ENCODE data around the gene ZNF674.

Gene ZNF674

GRCh38 chrX:46576458-46576857 lies 31.2 kb upstream of the ZNF674 start:
- no peaks in the 10 kb centered on the region for H3K36me3 ChIP-seq (ENCODE audit: control insufficient read depth in 1 of 2, insufficient read depth in 2 of 2, low read length in 2 of 2)
- no peaks in the 10 kb centered on the region for H3K27me3 ChIP-seq (ENCODE audit: low read depth, low read length)
- peak overlapping the region in 1 of 2 donors; percentile 57 for H3K4me3 ChIP-seq (ENCODE audit: low read depth in 1 of 2, low read length in 2 of 2)
- H3K9me3 ChIP-seq (ENCODE audit: control insufficient read depth in 1 of 2, low read length in 2 of 2): no peaks in the 10 kb centered on the region
- H3K27ac ChIP-seq (ENCODE audit: low read length): peak overlapping the region; percentile 16
- H3K4me1 ChIP-seq (ENCODE audit: control insufficient read depth in 1 of 2, insufficient read depth in 2 of 2, low read length in 2 of 2): no peaks in the 10 kb centered on the region

- Histone ChIP-seq H3K36me3 (ENCODE audit: control insufficient read depth in 1 of 2, insufficient read depth in 2 of 2, low read length in 2 of 2) (no peaks in the 10 kb centered on the region), H3K9me3 (ENCODE audit: control insufficient read depth in 1 of 2, low read length in 2 of 2) (no peaks in the 10 kb centered on the region), H3K4me1 (ENCODE audit: control insufficient read depth in 1 of 2, insufficient read depth in 2 of 2, low read length in 2 of 2) (no peaks in the 10 kb centered on the region), H3K27me3 (ENCODE audit: low read depth, low read length) (no peaks in the 10 kb centered on the region), H3K27ac (ENCODE audit: low read length) (peak overlapping the region; percentile 51), H3K4me3 (ENCODE audit: low read depth in 1 of 2, low read length in 2 of 2) (peak overlapping the region; percentile 57 to 73)
Measured at GRCh38 chrX:46575991-46576392, 30.8 kb upstream of the ZNF674 start.

- peak overlapping the region; percentile 57 to 73 for H3K4me3 ChIP-seq (ENCODE audit: low read depth in 1 of 2, low read length in 2 of 2)
- peak overlapping the region; percentile 51 for H3K27ac ChIP-seq (ENCODE audit: low read length)
- no peaks in the 10 kb centered on the region for H3K36me3 ChIP-seq (ENCODE audit: control insufficient read depth in 1 of 2, insufficient read depth in 2 of 2, low read length in 2 of 2)
- no peaks in the 10 kb centered on the region for H3K9me3 ChIP-seq (ENCODE audit: control insufficient read depth in 1 of 2, low read length in 2 of 2)
- no peaks in the 10 kb centered on the region for H3K27me3 ChIP-seq (ENCODE audit: low read depth, low read length)
- H3K4me1 ChIP-seq (ENCODE audit: control insufficient read depth in 1 of 2, insufficient read depth in 2 of 2, low read length in 2 of 2): no peaks in the 10 kb centered on the region
Measured at GRCh38 chrX:46575586-46575985, 30.4 kb upstream of the ZNF674 start.

- H3K4me3 ChIP-seq (ENCODE audit: low read depth in 1 of 2, low read length in 2 of 2): peak overlapping the region; percentile 57 to 73
- no peak overlapping the region for H3K27ac ChIP-seq (ENCODE audit: low read length)
- H3K27me3 ChIP-seq (ENCODE audit: low read depth, low read length): no peaks in the 10 kb centered on the region
Measured at GRCh38 chrX:46574774-46575381, 29.7 kb upstream of the ZNF674 start.

GRCh38 chrX:46573892-46574773 lies 28.9 kb upstream of the ZNF674 start:
- H3K4me1 ChIP-seq (ENCODE audit: control insufficient read depth in 1 of 2, insufficient read depth in 2 of 2, low read length in 2 of 2): no peaks in the 10 kb centered on the region
- H3K27ac ChIP-seq (ENCODE audit: low read length): no peak overlapping the region
- peak overlapping the region; percentile 37 to 73 for H3K4me3 ChIP-seq (ENCODE audit: low read depth in 1 of 2, low read length in 2 of 2)
- no peaks in the 10 kb centered on the region for H3K27me3 ChIP-seq (ENCODE audit: low read depth, low read length)
- no peaks in the 10 kb centered on the region for H3K9me3 ChIP-seq (ENCODE audit: control insufficient read depth in 1 of 2, low read length in 2 of 2)
- no peaks in the 10 kb centered on the region for H3K36me3 ChIP-seq (ENCODE audit: control insufficient read depth in 1 of 2, insufficient read depth in 2 of 2, low read length in 2 of 2)

More at GRCh38 chrX:46574774-46575381, 29.7 kb upstream of the ZNF674 start:
- Histone ChIP-seq H3K4me1 (ENCODE audit: control insufficient read depth in 1 of 2, insufficient read depth in 2 of 2, low read length in 2 of 2) (no peaks in the 10 kb centered on the region), H3K9me3 (ENCODE audit: control insufficient read depth in 1 of 2, low read length in 2 of 2) (no peaks in the 10 kb centered on the region), H3K36me3 (ENCODE audit: control insufficient read depth in 1 of 2, insufficient read depth in 2 of 2, low read length in 2 of 2) (no peaks in the 10 kb centered on the region)

- H3K4me3 ChIP-seq (ENCODE audit: low read depth in 1 of 2, low read length in 2 of 2): peak within 1 kb of the TSS; percentile 44 to 73
- H3K4me1 ChIP-seq (ENCODE audit: control insufficient read depth in 1 of 2, insufficient read depth in 2 of 2, low read length in 2 of 2): no peaks in the 10 kb centered on the region
- H3K27me3 ChIP-seq (ENCODE audit: low read depth, low read length): no peaks in the 10 kb centered on the region
- peak within 1 kb of the TSS; percentile 8 for H3K27ac ChIP-seq (ENCODE audit: low read length)
- no peaks in the 10 kb centered on the region for H3K36me3 ChIP-seq (ENCODE audit: control insufficient read depth in 1 of 2, insufficient read depth in 2 of 2, low read length in 2 of 2)
- no peaks in the 10 kb centered on the region for H3K9me3 ChIP-seq (ENCODE audit: control insufficient read depth in 1 of 2, low read length in 2 of 2)
Measured at GRCh38 chrX:46573331-46573891, 28.2 kb upstream of the ZNF674 start, which contains the start of gene CHST7. CHST7 (plus strand) TSS chrX:46573765; CDS start chrX:46573932, 167 bp downstream.

GRCh38 chrX:46572340-46572936 lies 27.2 kb upstream of the ZNF674 start:
- H3K4me1 ChIP-seq (ENCODE audit: control insufficient read depth in 1 of 2, insufficient read depth in 2 of 2, low read length in 2 of 2): no peaks in the 10 kb centered on the region
- H3K9me3 ChIP-seq (ENCODE audit: control insufficient read depth in 1 of 2, low read length in 2 of 2): no peaks in the 10 kb centered on the region
- no peak overlapping the region for H3K4me3 ChIP-seq (ENCODE audit: low read depth in 1 of 2, low read length in 2 of 2)
- H3K27ac ChIP-seq (ENCODE audit: low read length): no peak overlapping the region
- no peaks in the 10 kb centered on the region for H3K36me3 ChIP-seq (ENCODE audit: control insufficient read depth in 1 of 2, insufficient read depth in 2 of 2, low read length in 2 of 2)
- H3K27me3 ChIP-seq (ENCODE audit: low read depth, low read length): no peaks in the 10 kb centered on the region

- H3K4me1 ChIP-seq (ENCODE audit: control insufficient read depth in 1 of 2, insufficient read depth in 2 of 2, low read length in 2 of 2): no peaks in the 10 kb centered on the region
- no peaks in the 10 kb centered on the region for H3K9me3 ChIP-seq (ENCODE audit: control insufficient read depth in 1 of 2, low read length in 2 of 2)
- H3K27ac ChIP-seq (ENCODE audit: low read length): no peak overlapping the region
- H3K4me3 ChIP-seq (ENCODE audit: low read depth in 1 of 2, low read length in 2 of 2): no peak overlapping the region
- H3K27me3 ChIP-seq (ENCODE audit: low read depth, low read length): no peaks in the 10 kb centered on the region
- no peaks in the 10 kb centered on the region for H3K36me3 ChIP-seq (ENCODE audit: control insufficient read depth in 1 of 2, insufficient read depth in 2 of 2, low read length in 2 of 2)
Measured at GRCh38 chrX:46571423-46572339, 26.5 kb upstream of the ZNF674 start.

- no peak overlapping the region for H3K27ac ChIP-seq (ENCODE audit: low read length)
- no peak overlapping the region for H3K4me3 ChIP-seq (ENCODE audit: low read depth in 1 of 2, low read length in 2 of 2)
- no peaks in the 10 kb centered on the region for H3K9me3 ChIP-seq (ENCODE audit: control insufficient read depth in 1 of 2, low read length in 2 of 2)
- no peaks in the 10 kb centered on the region for H3K27me3 ChIP-seq (ENCODE audit: low read depth, low read length)
- no peaks in the 10 kb centered on the region for H3K4me1 ChIP-seq (ENCODE audit: control insufficient read depth in 1 of 2, insufficient read depth in 2 of 2, low read length in 2 of 2)
- H3K36me3 ChIP-seq (ENCODE audit: control insufficient read depth in 1 of 2, insufficient read depth in 2 of 2, low read length in 2 of 2): no peaks in the 10 kb centered on the region
Measured at GRCh38 chrX:46569621-46570020, 24.4 kb upstream of the ZNF674 start.

- Histone ChIP-seq H3K27me3 (ENCODE audit: low read depth, low read length) (no peaks in the 10 kb centered on the region), H3K4me3 (ENCODE audit: low read depth in 1 of 2, low read length in 2 of 2) (no peak overlapping the region), H3K4me1 (ENCODE audit: control insufficient read depth in 1 of 2, insufficient read depth in 2 of 2, low read length in 2 of 2) (no peaks in the 10 kb centered on the region), H3K27ac (ENCODE audit: low read length) (no peak overlapping the region), H3K9me3 (ENCODE audit: control insufficient read depth in 1 of 2, low read length in 2 of 2) (no peaks in the 10 kb centered on the region), H3K36me3 (ENCODE audit: control insufficient read depth in 1 of 2, insufficient read depth in 2 of 2, low read length in 2 of 2) (no peaks in the 10 kb centered on the region)
Measured at GRCh38 chrX:46567388-46567787, 22.2 kb upstream of the ZNF674 start.

Measured in muscle layer of duodenum (tissue), 2 donors.